Measurements from ENCODE around the gene IMMT. TPM values are rescaled to one million over a fixed set of nuclear protein-coding genes. Genes with fewer than 3 reads are reported as not detected.

IMMT gene
- total and polyA plus RNA-seq, 10 donors = 30.7 to 80.9 (median 66.1) TPM

GRCh38 chr2:86199834-86200177, 4.5 kb upstream of the IMMT start:
- 0 to 4% (median 2%) methylated on average over 8 of the region's 8 CpGs for WGBS, 5 donors
- peak overlapping the region; percentile 51 to 93 (median 82) for H3K4me3 ChIP-seq
- TF ChIP-seq POLR2AphosphoS5 (IDR thresholded peaks at IDR 0.05) (no peak), CTCF (IDR thresholded peaks at IDR 0.05 in 8 of 11, conservative IDR thresholded peaks at IDR 0.05 in 3 of 11) (no peak), POLR2A (IDR thresholded peaks at IDR 0.05) (no peak)
- peak overlapping the region; percentile 85 to 91 (median 88) for H3K27ac ChIP-seq
- H3K4me1 ChIP-seq = peaks cover 13 to 72% (median 51%) of the 10 kb centered on the region in 6 donors
- H3K27me3 ChIP-seq (replicated peaks in 1 of 7) = no peaks in the 10 kb centered on the region
- intact Hi-C loops (cut with DNase I; ENCODE audit: low total_unique reads) = no loop called here
- H3K36me3 ChIP-seq = peaks cover 0 to 10% (median 1%) of the 10 kb centered on the region in 6 donors
- DNase-seq = no peak
- H3K9me3 ChIP-seq = no peaks in the 10 kb centered on the region

- TF ChIP-seq POLR2A (IDR thresholded peaks at IDR 0.05) (no peak), POLR2AphosphoS5 (IDR thresholded peaks at IDR 0.05) (no peak), CTCF (IDR thresholded peaks at IDR 0.05 in 8 of 11, conservative IDR thresholded peaks at IDR 0.05 in 3 of 11) (no peak)
- Histone ChIP-seq H3K9me3 (no peaks in the 10 kb centered on the region), H3K4me1 (peaks cover 28 to 78% (median 68%) of the 10 kb centered on the region in 6 donors), H3K4me3 (peak overlapping the region; percentile 66 to 99 (median 95)), H3K27ac (peak overlapping the region; percentile 82 to 100 (median 100)), H3K27me3 (replicated peaks in 1 of 7) (no peaks in the 10 kb centered on the region), H3K36me3 (peaks cover 0 to 18% (median 0%) of the 10 kb centered on the region in 6 donors)
- intact Hi-C loops (cut with DNase I; ENCODE audit: low total_unique reads) = no loop called here
- 42 to 50% (median 48%) methylated on average over 23 of the region's 23 CpGs for WGBS, 5 donors
- DNase-seq = peak; percentile 80
Measured at GRCh38 chr2:86195808-86196387, 636 bp upstream of the IMMT start.

GRCh38 chr2:86194751-86195054, 559 bp downstream of the IMMT start:
- intact Hi-C loops (cut with DNase I; ENCODE audit: low total_unique reads) = no loop called here
- Histone ChIP-seq H3K36me3 (peaks cover 0 to 29% (median 0%) of the 10 kb centered on the region in 6 donors), H3K27me3 (replicated peaks in 1 of 7) (no peaks in the 10 kb centered on the region), H3K4me1 (peaks cover 22 to 78% (median 66%) of the 10 kb centered on the region in 6 donors), H3K27ac (peak overlapping the region; percentile 82 to 100 (median 100)), H3K9me3 (no peaks in the 10 kb centered on the region), H3K4me3 (peak overlapping the region; percentile 66 to 99 (median 95))
- no peak for TF ChIP-seq POLR2A (IDR thresholded peaks at IDR 0.05)
- TF ChIP-seq CTCF (IDR thresholded peaks at IDR 0.05 in 8 of 11, conservative IDR thresholded peaks at IDR 0.05 in 3 of 11) = peak in 1 of 11 experiments; percentile 5
- no peak for TF ChIP-seq POLR2AphosphoS5 (IDR thresholded peaks at IDR 0.05)
- no peak for DNase-seq
- WGBS, 5 donors = 0 to 2% (median 0%) methylated on average over 15 to 17 of the region's 17 CpGs

- Histone ChIP-seq H3K27me3 (replicated peaks in 1 of 7) (no peaks in the 10 kb centered on the region), H3K36me3 (peaks cover 0 to 29% (median 0%) of the 10 kb centered on the region in 6 donors), H3K27ac (peak overlapping the region; percentile 82 to 100 (median 100)), H3K9me3 (no peaks in the 10 kb centered on the region), H3K4me1 (peaks cover 28 to 81% (median 70%) of the 10 kb centered on the region in 6 donors), H3K4me3 (peak overlapping the region; percentile 66 to 99 (median 95))
- DNase-seq = no peak
- TF ChIP-seq CTCF (IDR thresholded peaks at IDR 0.05 in 8 of 11, conservative IDR thresholded peaks at IDR 0.05 in 3 of 11) (no peak), POLR2AphosphoS5 (IDR thresholded peaks at IDR 0.05) (no peak), POLR2A (IDR thresholded peaks at IDR 0.05) (no peak)
- WGBS, 5 donors = 67 to 83% (median 72%) methylated on average over 7 of the region's 7 CpGs
- intact Hi-C loops (cut with DNase I; ENCODE audit: low total_unique reads) = no loop called here
Measured at GRCh38 chr2:86193901-86194567, 1.2 kb downstream of the IMMT start.

All from spleen (tissue), 11 donors.